Embryonic facial prominence (tissue), 1 donor: ENCODE data around the gene BACH2.

Experiments used
- DNase-seq: peaks from one replicate; pipeline ENCODE4 v3.0.0-alpha.2; 2016; ENCODE audit errors: extremely low spot score

The BACH2 gene

GRCh38 chr6:90098001-90098531 lies 198.6 kb downstream of the BACH2 start:
- DNase-seq = peak; percentile 74

GRCh38 chr6:90097356-90097755 lies 199.3 kb downstream of the BACH2 start:
- no peak for DNase-seq

- no peak for DNase-seq
Observed at GRCh38 chr6:90096818-90097217, 199.8 kb downstream of the BACH2 start.

DNA sequence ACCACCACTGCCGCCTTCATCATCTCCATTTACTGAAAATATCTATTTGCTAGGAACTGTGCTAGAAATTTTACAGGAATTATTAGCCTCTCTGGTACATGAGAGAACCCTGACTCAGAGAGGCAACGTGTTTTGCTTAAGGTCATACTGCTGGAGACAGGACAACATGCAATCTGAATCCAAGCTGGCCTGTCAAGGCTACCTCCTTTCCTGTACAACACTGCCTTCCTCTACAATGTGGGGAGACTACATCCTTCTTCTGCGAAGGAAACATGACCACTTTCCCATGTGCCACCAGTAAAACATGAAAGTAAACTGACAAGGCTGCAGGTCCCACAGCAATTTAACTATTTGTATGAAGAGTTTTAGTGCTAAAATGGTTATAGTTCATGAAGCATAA lies 200.9 kb downstream of the BACH2 start:
- no peak for DNase-seq

DNA sequence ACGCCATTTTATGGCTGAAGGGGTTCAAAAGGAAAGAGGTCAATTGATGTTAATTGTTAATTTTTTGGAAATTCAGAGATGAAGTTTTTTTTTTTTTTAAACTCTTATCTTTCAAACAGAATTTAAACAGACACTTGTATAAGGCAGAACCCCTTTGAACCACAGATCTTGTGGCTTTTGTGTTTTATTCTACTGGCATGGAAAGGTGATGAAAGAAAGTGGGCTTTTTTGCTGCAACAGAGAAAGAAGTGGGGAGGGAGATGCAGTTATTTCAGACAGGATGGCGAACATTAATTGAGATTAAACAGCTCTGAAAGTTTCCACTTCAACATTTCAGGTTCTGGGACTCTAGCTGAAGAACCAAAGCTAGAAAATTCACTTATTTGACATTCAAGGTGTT lies 201.5 kb downstream of the BACH2 start:
- no peak for DNase-seq

- DNase-seq = no peak
Observed at GRCh38 chr6:90093558-90094073, 203.0 kb downstream of the BACH2 start.

DNA sequence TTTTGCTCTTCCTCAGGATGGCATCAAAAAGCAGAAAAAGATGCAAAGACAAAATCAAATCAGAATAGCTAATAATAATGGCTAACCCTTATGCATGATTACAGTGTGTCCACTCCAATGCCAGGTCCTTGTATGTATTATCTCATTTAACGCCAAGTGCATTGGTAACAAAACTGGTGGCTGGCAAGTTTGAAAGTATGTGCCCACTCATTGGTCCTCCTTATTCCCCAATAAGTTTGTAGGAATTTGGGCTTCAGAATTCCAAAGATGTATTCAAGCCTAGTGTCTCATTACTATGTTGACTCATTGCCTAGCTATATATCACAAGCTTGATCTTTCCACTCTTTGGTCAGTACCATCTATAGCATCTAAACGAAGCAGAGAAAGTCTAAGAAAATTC lies 205.8 kb downstream of the BACH2 start:
- DNase-seq = no peak

DNA sequence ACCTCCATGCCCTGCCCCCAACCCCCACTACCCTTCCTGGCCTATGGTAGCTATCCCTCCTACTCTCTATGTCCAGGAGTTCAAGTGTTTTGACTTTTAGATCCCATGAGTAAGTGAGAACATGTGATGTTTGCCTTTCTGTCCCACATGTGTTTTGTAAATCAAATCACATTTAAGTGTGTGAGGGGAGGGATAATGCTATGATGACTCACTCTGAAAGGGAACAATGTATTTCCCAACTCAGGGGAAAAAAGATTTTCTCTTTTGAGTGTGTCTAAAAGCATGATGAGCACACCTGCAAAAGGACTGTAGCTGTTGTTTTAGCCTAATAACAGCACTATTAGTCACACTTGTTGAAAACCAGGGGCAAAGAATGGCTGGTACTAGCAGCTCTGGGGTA lies 208.6 kb downstream of the BACH2 start:
- no peak for DNase-seq

GRCh38 chr6:90087106-90087833 lies 209.4 kb downstream of the BACH2 start:
- DNase-seq = no peak

- DNase-seq = no peak
Observed at GRCh38 chr6:90086517-90086916, 210.1 kb downstream of the BACH2 start.

GRCh38 chr6:90083891-90084290 lies 212.8 kb downstream of the BACH2 start:
- DNase-seq = no peak

GRCh38 chr6:90082847-90083246 lies 213.8 kb downstream of the BACH2 start:
- DNase-seq = no peak

DNA sequence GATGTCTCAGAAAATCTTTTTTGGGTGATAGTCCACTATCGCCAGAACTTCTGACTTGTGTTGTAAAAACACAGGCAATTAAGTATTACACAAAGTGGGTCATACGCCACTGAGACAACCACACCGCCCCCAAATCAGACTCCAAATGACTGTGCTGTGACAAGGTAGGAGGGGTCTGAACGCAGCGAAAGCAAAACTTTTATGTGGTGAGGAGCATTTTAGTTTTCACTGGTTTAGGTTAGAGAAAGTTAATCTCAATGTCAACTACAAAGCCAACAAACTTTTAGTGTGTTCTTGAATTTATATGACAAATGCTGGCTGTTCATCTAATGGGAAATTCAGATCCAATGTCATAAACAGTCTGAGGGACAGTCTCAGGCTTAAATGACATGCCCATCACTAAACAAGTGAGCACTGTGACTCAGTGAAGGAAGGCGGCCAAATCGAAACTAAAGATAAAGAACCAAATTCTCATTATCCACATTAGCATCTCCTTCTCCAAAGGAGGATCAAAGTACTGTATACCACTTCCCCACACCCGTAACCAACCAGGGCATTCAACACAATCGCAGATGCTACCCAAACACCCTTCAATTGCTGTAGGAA lies 215.7 kb downstream of the BACH2 start:
- no peak for DNase-seq

DNA sequence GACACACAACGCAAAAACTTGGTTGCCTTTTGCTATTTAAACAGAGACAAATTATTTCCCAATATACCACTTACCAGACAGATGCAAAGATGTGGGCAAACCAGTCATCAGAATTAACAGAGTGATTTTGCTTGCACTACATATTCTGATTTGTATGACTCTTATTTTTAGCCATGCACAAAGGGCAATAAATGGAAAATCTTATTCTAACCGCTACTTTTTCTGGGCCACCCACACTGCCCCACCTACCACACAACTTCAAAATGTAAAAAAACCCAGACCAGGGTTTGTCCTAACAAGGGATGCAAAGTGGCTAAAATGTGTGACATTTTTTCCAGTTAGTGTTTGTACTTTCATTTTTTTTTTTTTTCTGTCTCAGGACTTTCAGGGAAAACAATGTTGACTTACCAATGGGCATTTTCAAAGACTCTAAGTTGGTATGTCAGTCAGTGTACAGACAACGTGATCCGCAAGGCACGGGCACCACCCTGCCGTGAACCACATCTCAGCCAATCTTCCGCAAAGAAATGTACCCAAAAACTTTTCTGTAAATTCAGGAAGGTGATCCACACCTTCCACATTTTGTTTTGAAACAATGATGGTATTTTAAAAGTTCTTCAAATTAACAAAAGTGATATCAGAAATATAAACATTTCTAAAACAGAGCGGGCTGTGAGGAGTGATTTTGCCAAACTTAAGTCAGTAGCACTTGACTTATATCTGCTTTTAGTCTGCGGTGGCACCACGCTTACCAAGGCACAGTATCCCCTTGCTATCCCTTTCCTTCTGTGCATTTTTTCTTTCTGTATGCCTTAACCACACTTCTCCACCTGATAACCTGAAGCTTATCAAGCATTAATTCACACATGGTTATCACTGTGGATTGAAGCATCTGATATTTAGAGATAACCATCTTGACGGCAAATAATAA lies 216.8 kb downstream of the BACH2 start:
- DNase-seq = no peak

GRCh38 chr6:90078513-90079289 lies 217.9 kb downstream of the BACH2 start:
- no peak for DNase-seq

- DNase-seq = no peak
Observed at GRCh38 chr6:90076511-90077415, 219.9 kb downstream of the BACH2 start.

DNA sequence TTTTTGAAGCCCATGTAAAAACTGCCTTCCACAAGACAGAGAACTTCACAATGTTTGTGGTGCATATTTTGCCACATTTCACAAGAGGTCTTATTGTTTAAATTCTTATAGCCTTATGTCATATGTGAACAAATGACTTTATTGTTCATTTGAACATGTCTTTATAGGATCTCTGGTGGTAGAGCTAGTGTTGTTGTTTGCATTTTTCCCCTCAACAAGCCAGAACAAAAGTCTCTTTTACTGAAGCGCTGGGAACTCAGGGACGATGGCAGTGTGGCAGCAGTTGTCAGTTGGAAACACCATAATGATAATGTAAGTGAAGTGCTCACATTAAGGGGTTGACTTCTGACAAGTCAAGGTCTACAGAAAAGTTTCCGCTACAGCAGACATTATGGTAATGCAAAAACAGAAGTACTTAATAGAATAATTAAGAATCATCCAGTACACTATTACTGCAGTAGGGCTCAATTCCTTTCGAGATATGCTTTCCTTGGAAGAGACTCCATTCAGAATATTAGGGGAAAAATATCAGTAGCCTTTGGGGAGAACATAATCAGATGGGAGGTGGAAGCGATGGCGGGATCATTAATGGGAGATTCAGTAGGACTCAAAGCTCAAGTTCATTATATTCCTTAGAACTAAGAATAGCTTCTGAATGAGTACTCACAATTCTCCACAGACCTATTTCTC lies 222.3 kb downstream of the BACH2 start:
- DNase-seq = no peak

GRCh38 chr6:90072935-90073464 lies 223.6 kb downstream of the BACH2 start:
- DNase-seq = no peak

DNA sequence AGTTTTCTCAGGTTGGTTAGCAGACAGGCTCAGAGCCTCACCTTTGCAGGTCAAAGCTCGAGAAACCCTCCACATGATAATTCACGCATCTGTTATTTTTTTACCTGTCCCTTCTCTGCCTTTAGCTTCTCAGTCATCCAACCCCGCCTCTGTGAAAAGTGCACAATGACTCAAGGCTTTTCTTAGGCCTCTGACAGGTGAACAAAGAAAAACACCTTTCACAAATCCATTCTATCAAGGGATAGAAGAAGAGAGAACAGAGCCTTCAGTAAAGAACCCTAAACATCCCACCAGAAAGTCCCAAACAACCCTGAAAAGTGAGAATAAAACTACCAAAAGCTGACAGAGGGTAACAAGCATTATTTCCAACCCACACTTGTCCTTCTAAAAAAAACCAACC lies 224.1 kb downstream of the BACH2 start:
- DNase-seq = no peak
